Fibroblast of lung (primary cell): ENCODE measurements around the gene ANKS1B. TPM values are rescaled to one million over a fixed set of nuclear protein-coding genes. Genes with fewer than 3 reads are reported as not detected.

ENCODE experiments used
- DNase-seq, 2 donors: peaks; one replicate each; pipeline versions ENCODE4 v3.0.0 to v3.0.0-alpha.2; 2010; ENCODE audit warnings: low read depth in 2 of 2
- H2AFZ ChIP-seq: 2 replicates; pipeline ENCODE4 v1.5.1; 2012; ENCODE audit warnings: low read length, control low read depth, inconsistent platforms
- H3K27ac ChIP-seq: 2 replicates; pipeline ENCODE4 v1.5.1; 2011; ENCODE audit warnings: low read length, control low read depth; ENCODE audit not compliant: insufficient read depth
- H3K27me3 ChIP-seq: 2 replicates; pipeline ENCODE4 v1.5.1; 2011; ENCODE audit warnings: mild to moderate bottlenecking, low read length; ENCODE audit not compliant: control insufficient read depth, insufficient read depth
- H3K36me3 ChIP-seq: 2 replicates; pipeline ENCODE4 v1.5.1; 2011; ENCODE audit warnings: low read length; ENCODE audit not compliant: control insufficient read depth, insufficient read depth
- H3K4me1 ChIP-seq: 2 replicates; pipeline ENCODE4 v1.5.1; 2011; ENCODE audit warnings: low read length; ENCODE audit not compliant: control insufficient read depth, insufficient read depth; ENCODE audit errors: extremely low read depth
- H3K4me2 ChIP-seq: 2 replicates; pipeline ENCODE4 v1.5.1; 2011; ENCODE audit warnings: low read length, control low read depth; ENCODE audit not compliant: insufficient read depth; ENCODE audit errors: extremely low read depth
- H3K4me3 ChIP-seq, 4 experiments: fragments of 200-600 bp in 1 of 4; sonication (generic) in 1 of 4; replicated peaks in 1 of 4; 2 replicates each; pipeline ENCODE4 v1.5.1; 2011 to 2016; ENCODE audit warnings: low read length in 4 of 4, low read depth in 3 of 4, mild to moderate bottlenecking in 3 of 4, control low read depth in 2 of 4, inconsistent platforms in 1 of 4, mixed read lengths in 1 of 4; ENCODE audit not compliant: insufficient read depth in 1 of 4; ENCODE audit errors: control extremely low read depth in 1 of 4
- H3K79me2 ChIP-seq: 2 replicates; pipeline ENCODE4 v1.5.1; 2012; ENCODE audit warnings: mild to moderate bottlenecking, low read length, inconsistent platforms; ENCODE audit not compliant: control insufficient read depth, insufficient read depth
- H3K9ac ChIP-seq: 2 replicates; pipeline ENCODE4 v1.5.1; 2011; ENCODE audit warnings: mild to moderate bottlenecking, low read length, control low read depth; ENCODE audit not compliant: insufficient read depth
- H3K9me3 ChIP-seq: 2 replicates; pipeline ENCODE4 v1.5.1; 2012; ENCODE audit warnings: low read depth, low read length; ENCODE audit not compliant: control insufficient read depth, insufficient read depth
- H4K20me1 ChIP-seq: 2 replicates; pipeline ENCODE4 v1.5.1; 2011; ENCODE audit warnings: low read length; ENCODE audit not compliant: control insufficient read depth, insufficient read depth; ENCODE audit errors: extremely low read depth
- CTCF ChIP-seq, 2 donors: IDR thresholded peaks in 1 of 2; conservative IDR thresholded peaks in 1 of 2; 1 replicate in 1 of 2; 2 replicates in 1 of 2; pipeline ENCODE4 v1.5.1; 2011 to 2012; ENCODE audit warnings: low read length in 2 of 2, control low read depth in 1 of 2, inconsistent platforms in 1 of 2, low read depth in 1 of 2, mild to moderate bottlenecking in 1 of 2
- EZH2 ChIP-seq: IDR thresholded peaks from 2 replicates; pipeline ENCODE4 v1.5.1; 2012; ENCODE audit warnings: low read length, control low read depth, mild to moderate bottlenecking; ENCODE audit errors: missing control alignments
- polyA plus RNA-seq, 2 donors: library from polyadenylated mRNA; depleted of rRNA in 1 of 2; stranded (reverse) in 1 of 2; unstranded in 1 of 2; fragments of >200 nt; gene quantifications; 2 replicates each; pipeline ENCODE4 v1.2.1, GENCODE V29; 2011 to 2012; ENCODE audit warnings: missing spikeins in 1 of 2
- total RNA-seq: library from RNA; depleted of rRNA; stranded (reverse); fragments of >200 nt; gene quantifications from 2 replicates; pipeline ENCODE4 v1.2.1, GENCODE V29; 2014

Gene ANKS1B
- total and polyA plus RNA-seq, 2 donors (not counting 1 experiment from before 2014, with no cell fraction given), result 0.11 to 0.83 TPM

GRCh38 chr12:98997899-98998298 is 986.8 kb downstream of the ANKS1B start:
- no peak overlapping the region for H3K27ac ChIP-seq
- H3K9me3 ChIP-seq, result no peaks in the 10 kb centered on the region
- H2AFZ ChIP-seq, result no peak overlapping the region
- DNase-seq, result no peak
- no peaks in the 10 kb centered on the region for H4K20me1 ChIP-seq
- H3K4me3 ChIP-seq, result no peak overlapping the region
- TF ChIP-seq EZH2, result no peak
- TF ChIP-seq CTCF (conservative IDR thresholded peaks at IDR 0.05 in 1 of 2, IDR thresholded peaks at IDR 0.05 in 1 of 2; ENCODE audit: low read depth in 1 of 2, low read length in 2 of 2), result no peak
- no peaks in the 10 kb centered on the region for H3K79me2 ChIP-seq
- no peaks in the 10 kb centered on the region for H3K27me3 ChIP-seq
- H3K4me1 ChIP-seq, result no peaks in the 10 kb centered on the region
- no peaks in the 10 kb centered on the region for H3K36me3 ChIP-seq
- no peak overlapping the region for H3K4me2 ChIP-seq
- H3K9ac ChIP-seq, result no peak overlapping the region

- no peak for TF ChIP-seq CTCF (conservative IDR thresholded peaks at IDR 0.05 in 1 of 2, IDR thresholded peaks at IDR 0.05 in 1 of 2; ENCODE audit: low read depth in 1 of 2, low read length in 2 of 2)
- no peak for TF ChIP-seq EZH2
- no peaks in the 10 kb centered on the region for H3K9me3 ChIP-seq
- no peak overlapping the region for H2AFZ ChIP-seq
- H3K9ac ChIP-seq, result no peak overlapping the region
- no peaks in the 10 kb centered on the region for H3K27me3 ChIP-seq
- H3K4me2 ChIP-seq, result no peak overlapping the region
- H3K4me1 ChIP-seq, result no peaks in the 10 kb centered on the region
- DNase-seq, result no peak
- no peaks in the 10 kb centered on the region for H3K36me3 ChIP-seq
- no peaks in the 10 kb centered on the region for H3K79me2 ChIP-seq
- H4K20me1 ChIP-seq, result no peaks in the 10 kb centered on the region
- H3K4me3 ChIP-seq, result no peak overlapping the region
- H3K27ac ChIP-seq, result no peak overlapping the region
Measured at GRCh38 chr12:98990648-98991047, 994.1 kb downstream of the ANKS1B start.

GRCh38 chr12:98985156-98985555 is 999.6 kb downstream of the ANKS1B start:
- Histone ChIP-seq H3K79me2 (no peaks in the 10 kb centered on the region), H3K27ac (no peak overlapping the region), H3K27me3 (no peaks in the 10 kb centered on the region), H4K20me1 (no peaks in the 10 kb centered on the region), H3K36me3 (no peaks in the 10 kb centered on the region), H3K9me3 (no peaks in the 10 kb centered on the region), H3K4me1 (no peaks in the 10 kb centered on the region), H2AFZ (no peak overlapping the region), H3K4me2 (no peak overlapping the region), H3K4me3 (no peak overlapping the region), H3K9ac (no peak overlapping the region)
- TF ChIP-seq CTCF (conservative IDR thresholded peaks at IDR 0.05 in 1 of 2, IDR thresholded peaks at IDR 0.05 in 1 of 2; ENCODE audit: low read depth in 1 of 2, low read length in 2 of 2) (no peak), EZH2 (no peak)
- no peak for DNase-seq
